ENCODE results near the gene SART1. TPM values are rescaled to one million over a fixed set of nuclear protein-coding genes. Genes with fewer than 3 reads are reported as not detected.

The SART1 gene
- total RNA-seq, 1 experiment from 2014 or later = 23.1 TPM

DNA sequence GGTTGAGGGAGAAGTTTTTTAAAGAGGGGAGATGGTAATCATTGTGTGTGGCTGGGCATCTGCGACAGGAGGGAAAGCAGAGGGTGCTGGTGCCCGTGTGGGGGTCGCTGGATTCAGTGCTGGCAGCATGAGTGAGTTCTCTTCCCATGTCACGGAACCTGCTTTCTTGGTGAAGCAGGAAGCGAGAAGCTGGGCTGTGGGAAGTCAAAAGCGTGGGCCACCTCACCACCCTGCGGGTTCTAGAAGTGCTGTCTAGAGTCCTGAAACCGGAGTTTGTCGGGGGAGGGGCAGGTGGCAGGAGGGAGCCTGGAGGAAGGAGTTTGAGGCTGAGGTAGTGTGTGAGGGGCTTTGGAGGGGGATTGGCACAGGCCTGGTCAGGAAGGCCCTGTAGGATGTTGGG is 14.2 kb downstream of the SART1 start:
- Histone ChIP-seq H3K27ac (ENCODE audit: low read length) (no peak overlapping the region), H2AFZ (ENCODE audit: low read length) (no peak overlapping the region), H3K9me3 (ENCODE audit: low read length) (no peaks in the 10 kb centered on the region), H3K9me2 (replicated peaks; ENCODE audit: insufficient read depth, low read length) (no peaks in the 10 kb centered on the region), H3K4me1 (ENCODE audit: low read length) (no peaks in the 10 kb centered on the region), H3K27me3 (ENCODE audit: low read length) (no peaks in the 10 kb centered on the region), H3K9ac (ENCODE audit: low read length) (no peak overlapping the region), H3K4me2 (ENCODE audit: low read depth, low read length, poor library complexity, severe bottlenecking) (no peak overlapping the region), H3K36me3 (ENCODE audit: insufficient read depth, low read length) (no peaks in the 10 kb centered on the region), H3K79me2 (ENCODE audit: low read length) (no peaks in the 10 kb centered on the region), H3K4me3 (ENCODE audit: low read length) (no peak overlapping the region), H4K20me1 (ENCODE audit: insufficient read depth, low read depth, low read length) (no peaks in the 10 kb centered on the region)
- DNase-seq = no peak

DNA sequence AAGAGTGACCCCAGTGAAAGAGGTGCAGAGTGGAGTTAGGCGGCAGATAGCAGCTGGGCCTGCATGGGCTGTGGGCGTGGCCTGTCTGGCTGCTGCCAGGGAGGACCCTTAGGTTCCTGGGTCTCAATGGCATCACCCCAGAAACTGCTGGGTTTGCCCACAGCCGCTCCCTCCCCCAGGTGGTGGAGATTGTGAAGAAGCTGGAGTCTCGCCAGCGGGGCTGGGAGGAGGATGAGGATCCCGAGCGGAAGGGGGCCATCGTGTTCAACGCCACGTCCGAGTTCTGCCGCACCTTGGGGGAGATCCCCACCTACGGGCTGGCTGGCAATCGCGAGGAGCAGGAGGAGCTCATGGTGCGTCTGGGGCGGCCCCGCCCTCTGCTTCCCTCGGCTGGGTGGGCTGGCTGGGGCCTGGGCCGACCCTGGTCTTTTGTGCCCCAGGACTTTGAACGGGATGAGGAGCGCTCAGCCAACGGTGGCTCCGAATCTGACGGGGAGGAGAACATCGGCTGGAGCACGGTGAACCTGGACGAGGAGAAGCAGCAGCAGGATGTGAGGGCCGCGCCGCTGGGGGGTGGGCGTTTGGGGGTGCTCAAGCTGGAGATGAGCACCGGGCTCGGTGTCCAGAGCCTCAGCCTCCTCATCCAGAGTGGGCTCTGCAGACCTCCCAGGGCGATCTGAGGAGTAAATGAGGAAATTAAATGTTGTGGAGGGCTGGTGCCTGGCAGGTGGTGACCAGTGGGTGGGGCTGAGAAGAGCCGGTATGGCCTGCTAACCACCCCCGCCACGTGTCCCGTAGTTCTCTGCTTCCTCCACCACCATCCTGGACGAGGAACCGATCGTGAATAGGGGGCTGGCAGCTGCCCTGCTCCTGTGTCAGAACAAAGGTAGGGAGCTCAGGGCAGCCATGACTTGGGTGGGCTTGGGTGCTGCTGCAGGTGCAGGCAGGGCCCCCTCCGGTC is 15.0 kb downstream of the SART1 start:
- H4K20me1 ChIP-seq (ENCODE audit: insufficient read depth, low read depth, low read length) = no peaks in the 10 kb centered on the region
- no peaks in the 10 kb centered on the region for H3K79me2 ChIP-seq (ENCODE audit: low read length)
- no peaks in the 10 kb centered on the region for H3K36me3 ChIP-seq (ENCODE audit: insufficient read depth, low read length)
- no peak overlapping the region for H3K4me3 ChIP-seq (ENCODE audit: low read length)
- H3K9ac ChIP-seq (ENCODE audit: low read length) = no peak overlapping the region
- no peak overlapping the region for H2AFZ ChIP-seq (ENCODE audit: low read length)
- H3K9me2 ChIP-seq (replicated peaks; ENCODE audit: insufficient read depth, low read length) = no peaks in the 10 kb centered on the region
- H3K27me3 ChIP-seq (ENCODE audit: low read length) = no peaks in the 10 kb centered on the region
- H3K9me3 ChIP-seq (ENCODE audit: low read length) = no peaks in the 10 kb centered on the region
- no peak for DNase-seq
- H3K27ac ChIP-seq (ENCODE audit: low read length) = no peak overlapping the region
- H3K4me2 ChIP-seq (ENCODE audit: low read depth, low read length, poor library complexity, severe bottlenecking) = no peak overlapping the region
- no peaks in the 10 kb centered on the region for H3K4me1 ChIP-seq (ENCODE audit: low read length)

DNA sequence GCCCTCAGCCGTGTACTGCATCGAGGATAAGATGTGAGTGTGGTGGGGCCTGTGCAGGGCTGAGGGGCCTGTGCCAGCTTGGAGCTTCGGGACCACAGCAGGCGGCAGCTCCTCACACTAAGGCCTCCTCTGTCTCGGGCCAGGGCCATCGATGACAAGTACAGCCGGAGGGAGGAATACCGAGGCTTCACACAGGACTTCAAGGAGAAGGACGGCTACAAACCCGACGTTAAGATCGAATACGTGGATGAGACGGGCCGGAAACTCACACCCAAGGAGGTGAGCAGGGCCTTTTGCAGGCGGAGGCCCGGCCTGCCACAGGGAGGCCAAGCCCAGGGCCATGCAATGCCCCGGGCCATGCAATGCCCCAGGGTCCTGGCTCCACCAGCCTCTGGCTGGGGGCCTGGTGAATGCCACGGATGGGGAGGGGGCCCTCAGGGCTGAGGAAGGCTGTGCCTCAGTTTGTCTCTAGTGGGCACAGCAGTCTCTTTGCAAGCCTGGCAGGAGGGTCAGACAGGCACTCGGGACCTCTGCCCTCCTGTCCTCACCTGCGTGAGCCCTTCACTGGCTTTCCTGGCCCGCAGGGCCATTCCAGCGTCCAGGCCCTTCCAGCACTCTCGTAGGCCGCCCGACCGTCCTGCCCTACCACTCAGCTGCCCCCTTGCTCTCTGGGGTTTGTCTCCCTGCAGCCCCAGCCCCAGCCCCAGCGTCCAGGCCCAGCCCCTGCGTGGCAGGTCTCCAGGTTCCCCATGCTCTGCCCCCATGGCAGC is 16.3 kb downstream of the SART1 start:
- Histone ChIP-seq H2AFZ (ENCODE audit: low read length) (no peak overlapping the region), H3K9me3 (ENCODE audit: low read length) (no peaks in the 10 kb centered on the region), H3K79me2 (ENCODE audit: low read length) (no peaks in the 10 kb centered on the region), H3K4me2 (ENCODE audit: low read depth, low read length, poor library complexity, severe bottlenecking) (no peak overlapping the region), H4K20me1 (ENCODE audit: insufficient read depth, low read depth, low read length) (no peaks in the 10 kb centered on the region), H3K4me3 (ENCODE audit: low read length) (no peak overlapping the region), H3K36me3 (ENCODE audit: insufficient read depth, low read length) (no peaks in the 10 kb centered on the region), H3K27ac (ENCODE audit: low read length) (no peak overlapping the region), H3K27me3 (ENCODE audit: low read length) (no peaks in the 10 kb centered on the region), H3K9me2 (replicated peaks; ENCODE audit: insufficient read depth, low read length) (no peaks in the 10 kb centered on the region), H3K9ac (ENCODE audit: low read length) (no peak overlapping the region), H3K4me1 (ENCODE audit: low read length) (no peaks in the 10 kb centered on the region)
- DNase-seq = no peak

DNA sequence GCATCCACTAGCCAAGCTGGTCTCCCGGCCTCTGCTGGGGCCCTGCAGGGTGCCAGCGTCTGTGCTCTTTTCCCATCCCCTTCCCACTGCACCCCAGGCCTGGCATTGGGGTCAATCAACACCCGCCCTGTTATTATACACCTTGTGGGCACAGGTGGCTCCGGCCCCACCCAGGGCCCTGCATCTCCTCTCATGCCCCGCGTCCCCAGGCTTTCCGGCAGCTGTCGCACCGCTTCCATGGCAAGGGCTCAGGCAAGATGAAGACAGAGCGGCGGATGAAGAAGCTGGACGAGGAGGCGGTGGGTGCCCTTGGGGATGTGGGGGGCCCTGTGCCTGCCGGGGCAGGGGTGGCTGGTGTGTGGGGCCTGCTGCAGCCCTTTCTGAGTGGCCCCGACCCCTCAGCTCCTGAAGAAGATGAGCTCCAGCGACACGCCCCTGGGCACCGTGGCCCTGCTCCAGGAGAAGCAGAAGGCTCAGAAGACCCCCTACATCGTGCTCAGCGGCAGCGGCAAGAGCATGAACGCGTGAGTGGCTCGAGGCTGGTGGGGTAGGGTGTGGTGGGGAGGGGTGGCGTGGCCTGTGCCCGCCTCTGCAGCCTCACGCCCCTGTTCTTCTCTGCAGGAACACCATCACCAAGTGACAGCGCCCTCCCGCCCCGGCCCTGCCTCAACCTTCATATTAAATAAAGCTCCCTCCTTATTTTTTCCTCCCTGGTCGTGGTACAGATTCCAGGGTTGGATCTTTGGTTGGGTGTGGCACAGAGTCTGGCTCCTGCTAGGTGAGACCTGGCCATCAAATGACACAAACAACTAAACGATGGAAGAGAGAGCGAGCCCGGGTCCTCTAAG is 17.1 kb downstream of the SART1 start:
- Histone ChIP-seq H2AFZ (ENCODE audit: low read length) (no peak overlapping the region), H4K20me1 (ENCODE audit: insufficient read depth, low read depth, low read length) (no peaks in the 10 kb centered on the region), H3K9ac (ENCODE audit: low read length) (no peak overlapping the region), H3K9me3 (ENCODE audit: low read length) (no peaks in the 10 kb centered on the region), H3K4me3 (ENCODE audit: low read length) (no peak overlapping the region), H3K4me2 (ENCODE audit: low read depth, low read length, poor library complexity, severe bottlenecking) (no peak overlapping the region), H3K36me3 (ENCODE audit: insufficient read depth, low read length) (no peaks in the 10 kb centered on the region), H3K27ac (ENCODE audit: low read length) (no peak overlapping the region), H3K79me2 (ENCODE audit: low read length) (no peaks in the 10 kb centered on the region), H3K9me2 (replicated peaks; ENCODE audit: insufficient read depth, low read length) (no peaks in the 10 kb centered on the region), H3K4me1 (ENCODE audit: low read length) (no peaks in the 10 kb centered on the region), H3K27me3 (ENCODE audit: low read length) (no peaks in the 10 kb centered on the region)
- no peak for DNase-seq

DNA sequence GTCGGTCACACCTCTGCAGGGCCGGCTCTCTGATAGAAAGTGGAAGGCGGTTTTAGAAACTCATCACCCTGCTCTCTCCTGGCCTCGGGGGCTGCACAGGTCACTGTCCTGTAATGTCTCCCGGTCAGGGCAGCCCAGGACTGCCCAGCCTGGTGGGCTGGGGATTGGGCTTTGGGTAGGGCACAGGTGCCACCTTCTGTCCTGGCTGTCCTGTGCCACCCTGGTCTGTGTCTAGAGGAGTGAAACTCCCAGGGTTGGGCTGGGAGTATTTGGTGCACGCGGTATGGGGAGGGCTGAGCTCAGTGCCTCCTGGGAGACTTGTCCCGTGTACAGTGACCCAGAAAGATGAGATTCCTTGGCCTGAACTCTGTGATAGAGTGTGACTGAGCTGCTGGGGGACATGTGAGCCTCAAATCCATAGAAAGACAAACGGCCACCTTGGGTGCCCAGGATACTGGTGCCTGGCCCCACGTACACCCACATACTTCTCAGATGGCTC is 17.8 kb downstream of the SART1 start:
- Histone ChIP-seq H3K27ac (ENCODE audit: low read length) (no peak overlapping the region), H3K9ac (ENCODE audit: low read length) (no peak overlapping the region), H3K36me3 (ENCODE audit: insufficient read depth, low read length) (no peaks in the 10 kb centered on the region), H3K4me3 (ENCODE audit: low read length) (no peak overlapping the region), H3K9me3 (ENCODE audit: low read length) (no peaks in the 10 kb centered on the region), H3K9me2 (replicated peaks; ENCODE audit: insufficient read depth, low read length) (no peaks in the 10 kb centered on the region), H3K79me2 (ENCODE audit: low read length) (no peaks in the 10 kb centered on the region), H3K4me1 (ENCODE audit: low read length) (no peaks in the 10 kb centered on the region), H4K20me1 (ENCODE audit: insufficient read depth, low read depth, low read length) (no peaks in the 10 kb centered on the region), H3K27me3 (ENCODE audit: low read length) (no peaks in the 10 kb centered on the region), H2AFZ (ENCODE audit: low read length) (no peak overlapping the region), H3K4me2 (ENCODE audit: low read depth, low read length, poor library complexity, severe bottlenecking) (no peak overlapping the region)
- DNase-seq = no peak

DNA sequence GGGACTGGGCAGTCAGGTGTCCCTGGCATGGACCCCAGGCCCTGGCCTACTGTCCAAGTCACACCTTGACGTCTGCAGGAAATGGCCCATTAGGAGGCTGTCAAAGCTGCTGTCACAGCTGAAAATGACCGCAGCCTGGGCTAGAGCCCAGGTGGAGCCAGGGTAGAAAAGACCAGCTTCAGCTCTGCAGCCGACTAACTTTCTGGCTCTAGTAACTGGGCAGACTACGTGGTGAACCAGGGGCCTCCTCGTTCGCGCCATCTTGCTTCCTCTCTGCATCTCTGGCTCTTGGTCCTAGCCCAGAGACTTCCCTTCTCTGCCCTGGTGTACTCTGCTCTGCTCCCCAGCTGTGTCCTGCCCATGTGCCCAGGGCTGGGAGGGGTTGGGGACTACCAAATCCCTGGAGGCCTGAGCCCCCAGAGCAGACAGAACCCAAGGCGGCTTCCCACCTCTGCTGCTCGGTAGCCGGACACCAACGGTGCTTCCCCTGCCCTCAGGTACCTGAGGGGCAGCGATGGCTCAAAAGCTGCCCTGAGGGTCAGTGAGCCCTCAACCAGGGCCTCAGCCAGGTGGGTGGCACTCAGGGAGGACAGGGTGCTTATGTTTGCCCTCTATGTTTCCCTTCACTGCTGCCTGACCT is 19.7 kb downstream of the SART1 start:
- Histone ChIP-seq H3K9me3 (ENCODE audit: low read length) (no peaks in the 10 kb centered on the region), H3K36me3 (ENCODE audit: insufficient read depth, low read length) (no peaks in the 10 kb centered on the region), H3K4me3 (ENCODE audit: low read length) (no peak overlapping the region), H3K9me2 (replicated peaks; ENCODE audit: insufficient read depth, low read length) (no peaks in the 10 kb centered on the region), H3K27ac (ENCODE audit: low read length) (no peak overlapping the region), H3K4me1 (ENCODE audit: low read length) (no peaks in the 10 kb centered on the region), H4K20me1 (ENCODE audit: insufficient read depth, low read depth, low read length) (no peaks in the 10 kb centered on the region), H3K79me2 (ENCODE audit: low read length) (no peaks in the 10 kb centered on the region), H2AFZ (ENCODE audit: low read length) (no peak overlapping the region), H3K9ac (ENCODE audit: low read length) (no peak overlapping the region), H3K4me2 (ENCODE audit: low read depth, low read length, poor library complexity, severe bottlenecking) (no peak overlapping the region), H3K27me3 (ENCODE audit: low read length) (no peaks in the 10 kb centered on the region)
- DNase-seq = no peak

DNA sequence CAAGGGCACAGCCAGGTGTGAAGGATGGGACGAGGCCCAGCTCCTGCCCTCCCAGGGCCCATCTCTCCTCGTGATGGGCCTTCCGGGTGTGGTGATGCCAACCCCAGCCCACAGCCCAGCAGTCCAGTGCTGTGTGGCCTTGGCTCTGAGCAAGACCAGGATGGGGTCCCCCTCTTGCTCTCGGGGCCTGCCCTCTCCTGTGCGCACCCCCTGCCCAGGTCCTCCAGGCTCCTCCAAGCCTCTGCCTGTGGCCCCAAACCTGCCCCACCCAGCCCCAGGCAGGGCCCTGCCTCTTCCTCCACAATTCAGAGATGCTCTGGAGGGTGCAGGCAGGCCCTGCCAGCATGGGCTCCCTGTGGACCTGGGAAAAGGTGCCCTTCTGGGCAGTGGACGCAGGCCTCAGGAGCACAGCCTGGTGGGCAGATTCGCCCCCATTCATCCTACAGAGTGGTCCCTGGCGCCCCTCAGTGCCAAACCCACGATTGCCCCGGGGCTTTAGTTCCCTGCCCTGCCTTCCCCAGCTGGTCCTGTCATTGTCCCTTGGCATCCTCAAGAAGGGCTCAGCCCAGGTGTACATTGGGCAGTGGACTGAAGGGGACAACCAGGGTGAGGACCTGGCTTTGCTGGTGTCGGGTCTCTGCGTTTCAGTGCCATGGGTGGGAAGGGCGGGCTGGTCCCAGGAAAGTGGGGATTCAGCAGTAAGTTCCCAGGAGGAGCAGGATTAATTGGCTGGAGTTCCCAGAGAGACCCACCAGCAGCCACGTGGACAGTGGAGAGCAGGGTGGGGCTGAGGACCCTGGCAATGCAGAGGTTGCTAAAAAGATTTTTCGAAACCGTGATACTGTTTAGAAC is 20.7 kb downstream of the SART1 start:
- H3K4me1 ChIP-seq (ENCODE audit: low read length) = no peaks in the 10 kb centered on the region
- H4K20me1 ChIP-seq (ENCODE audit: insufficient read depth, low read depth, low read length) = no peaks in the 10 kb centered on the region
- H3K9ac ChIP-seq (ENCODE audit: low read length) = no peak overlapping the region
- H3K9me3 ChIP-seq (ENCODE audit: low read length) = no peaks in the 10 kb centered on the region
- no peaks in the 10 kb centered on the region for H3K79me2 ChIP-seq (ENCODE audit: low read length)
- H3K4me2 ChIP-seq (ENCODE audit: low read depth, low read length, poor library complexity, severe bottlenecking) = no peak overlapping the region
- no peak overlapping the region for H3K27ac ChIP-seq (ENCODE audit: low read length)
- no peaks in the 10 kb centered on the region for H3K9me2 ChIP-seq (replicated peaks; ENCODE audit: insufficient read depth, low read length)
- no peaks in the 10 kb centered on the region for H3K27me3 ChIP-seq (ENCODE audit: low read length)
- H2AFZ ChIP-seq (ENCODE audit: low read length) = no peak overlapping the region
- DNase-seq = no peak
- H3K36me3 ChIP-seq (ENCODE audit: insufficient read depth, low read length) = no peaks in the 10 kb centered on the region
- H3K4me3 ChIP-seq (ENCODE audit: low read length) = no peak overlapping the region
